ENCODE measurements around the gene DND1.

Gene DND1

DNA sequence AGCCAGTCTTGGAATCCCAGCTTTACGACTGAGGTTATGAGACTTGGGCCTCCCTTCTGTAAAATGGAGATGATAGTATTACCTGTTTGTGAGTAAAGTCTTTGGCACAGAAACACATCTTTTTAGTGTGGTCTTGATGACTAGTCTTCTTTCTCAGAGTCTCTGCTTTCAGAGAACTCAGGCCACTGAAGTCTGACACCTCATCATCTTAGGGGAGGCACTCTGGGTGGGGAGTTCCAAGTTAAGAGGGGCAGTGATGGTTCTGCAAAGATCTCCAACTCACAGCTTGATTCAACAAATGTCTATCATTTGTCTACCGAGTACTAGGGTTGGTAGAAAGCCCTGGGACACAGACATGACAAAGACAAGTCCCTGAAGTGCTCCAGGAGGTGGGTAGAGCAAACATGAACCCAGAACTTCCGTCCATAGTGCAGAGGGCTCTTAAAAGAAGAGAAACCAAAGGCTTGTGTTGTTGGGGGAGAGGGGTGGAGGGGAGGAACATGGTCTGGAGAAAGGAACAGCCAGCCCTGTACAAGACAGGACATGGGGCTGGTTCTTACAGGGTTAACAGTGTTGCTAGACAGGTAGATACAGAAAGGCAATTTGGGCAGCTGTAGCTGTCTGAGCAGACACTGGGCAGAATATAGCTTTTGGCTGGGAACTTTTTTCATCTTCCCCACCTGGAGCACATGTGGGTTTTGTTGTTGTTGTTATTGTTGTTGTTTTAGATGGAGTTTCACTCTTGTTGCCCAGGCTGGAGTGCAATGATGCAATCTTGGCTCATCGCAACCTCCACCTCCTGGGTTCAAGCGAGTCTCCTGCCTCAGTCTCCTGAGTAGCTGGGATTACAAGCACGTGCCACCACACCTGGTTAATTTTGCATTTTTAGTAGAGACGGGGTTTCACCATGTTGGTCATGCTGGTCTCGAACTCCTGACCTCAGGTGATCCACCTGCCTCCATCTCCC lies 37.8 kb downstream of the DND1 start:
- Histone ChIP-seq H2BK5ac (ENCODE audit: low read length) (no peak overlapping the region), H3K9me3 (replicated peaks in 1 of 2; ENCODE audit: control insufficient read depth in 2 of 2, insufficient read depth in 1 of 2, low read depth in 1 of 2, low read length in 2 of 2) (peaks cover 0 to 9% of the 10 kb centered on the region in 2 donors), H2BK15ac (ENCODE audit: low read length) (no peak overlapping the region), H3K23ac (ENCODE audit: low read depth, low read length, poor library complexity) (no peak overlapping the region), H3K9ac (ENCODE audit: low read depth, low read length, poor library complexity) (no peak overlapping the region), H3K4me1 (ENCODE audit: control insufficient read depth in 2 of 2, insufficient read depth in 1 of 2, low read depth in 1 of 2, low read length in 2 of 2) (peaks cover 2 to 5% of the 10 kb centered on the region in 2 donors), H2BK12ac (ENCODE audit: low read length) (no peak overlapping the region), H3K79me1 (ENCODE audit: low read depth, low read length) (peaks cover 6% of the 10 kb centered on the region), H3K4me3 (ENCODE audit: low read length in 2 of 2) (no peak overlapping the region), H2BK120ac (ENCODE audit: low read depth, low read length) (no peak overlapping the region), H3K27me3 (ENCODE audit: control insufficient read depth in 3 of 3, insufficient read depth in 3 of 3, low read depth in 1 of 3, low read length in 3 of 3) (no peaks in the 10 kb centered on the region), H2AK5ac (ENCODE audit: low read depth, low read length) (no peak overlapping the region), H3K4ac (ENCODE audit: low read length) (no peak overlapping the region), H3K18ac (ENCODE audit: low read length) (no peak overlapping the region), H3K27ac (replicated peaks; ENCODE audit: low read length) (no peak overlapping the region), H2AFZ (ENCODE audit: low read length) (no peak overlapping the region), H3K36me3 (replicated peaks in 1 of 2; ENCODE audit: control insufficient read depth in 2 of 2, insufficient read depth in 2 of 2, low read length in 2 of 2) (peaks cover 0 to 3% of the 10 kb centered on the region in 2 donors), H3K4me2 (ENCODE audit: insufficient read depth, low read length, poor library complexity, severe bottlenecking) (no peak overlapping the region), H4K91ac (ENCODE audit: low read depth, low read length, poor library complexity) (no peak overlapping the region), H3K14ac (ENCODE audit: low read length) (no peak overlapping the region), H4K8ac (ENCODE audit: low read depth, low read length) (no peak overlapping the region)
- WGBS, 2 donors (ENCODE audit: extremely low coverage in 2 of 2, insufficient read length in 2 of 2, insufficient replicate concordance in 1 of 2): no CpG with 5 or more reads among the region's 8 CpGs
- no peak for DNase-seq (ENCODE audit: low spot score)

GRCh38 chr5:140634103-140634502 lies 39.3 kb downstream of the DND1 start:
- Histone ChIP-seq H3K23ac (ENCODE audit: low read depth, low read length, poor library complexity) (no peak overlapping the region), H3K79me1 (ENCODE audit: low read depth, low read length) (no peaks in the 10 kb centered on the region), H3K27me3 (ENCODE audit: control insufficient read depth in 3 of 3, insufficient read depth in 3 of 3, low read depth in 1 of 3, low read length in 3 of 3) (no peaks in the 10 kb centered on the region), H2AK5ac (ENCODE audit: low read depth, low read length) (no peak overlapping the region), H4K91ac (ENCODE audit: low read depth, low read length, poor library complexity) (no peak overlapping the region), H3K36me3 (replicated peaks in 1 of 2; ENCODE audit: control insufficient read depth in 2 of 2, insufficient read depth in 2 of 2, low read length in 2 of 2) (no peaks in the 10 kb centered on the region), H3K4me3 (ENCODE audit: low read length in 2 of 2) (no peak overlapping the region), H3K4me2 (ENCODE audit: insufficient read depth, low read length, poor library complexity, severe bottlenecking) (no peak overlapping the region), H2AFZ (ENCODE audit: low read length) (no peak overlapping the region), H3K14ac (ENCODE audit: low read length) (no peak overlapping the region), H3K4me1 (ENCODE audit: control insufficient read depth in 2 of 2, insufficient read depth in 1 of 2, low read depth in 1 of 2, low read length in 2 of 2) (no peaks in the 10 kb centered on the region), H3K9ac (ENCODE audit: low read depth, low read length, poor library complexity) (no peak overlapping the region), H3K18ac (ENCODE audit: low read length) (no peak overlapping the region), H2BK15ac (ENCODE audit: low read length) (no peak overlapping the region), H4K8ac (ENCODE audit: low read depth, low read length) (no peak overlapping the region), H3K4ac (ENCODE audit: low read length) (no peak overlapping the region), H2BK12ac (ENCODE audit: low read length) (no peak overlapping the region), H2BK5ac (ENCODE audit: low read length) (no peak overlapping the region), H3K9me3 (replicated peaks in 1 of 2; ENCODE audit: control insufficient read depth in 2 of 2, insufficient read depth in 1 of 2, low read depth in 1 of 2, low read length in 2 of 2) (peaks cover 0 to 9% of the 10 kb centered on the region in 2 donors), H3K27ac (replicated peaks; ENCODE audit: low read length) (no peak overlapping the region), H2BK120ac (ENCODE audit: low read depth, low read length) (no peak overlapping the region)
- no peak for DNase-seq (ENCODE audit: low spot score)
- WGBS, 2 donors (ENCODE audit: extremely low coverage in 2 of 2, insufficient read length in 2 of 2, insufficient replicate concordance in 1 of 2): no CpG with 5 or more reads among the region's 3 CpGs

DNA sequence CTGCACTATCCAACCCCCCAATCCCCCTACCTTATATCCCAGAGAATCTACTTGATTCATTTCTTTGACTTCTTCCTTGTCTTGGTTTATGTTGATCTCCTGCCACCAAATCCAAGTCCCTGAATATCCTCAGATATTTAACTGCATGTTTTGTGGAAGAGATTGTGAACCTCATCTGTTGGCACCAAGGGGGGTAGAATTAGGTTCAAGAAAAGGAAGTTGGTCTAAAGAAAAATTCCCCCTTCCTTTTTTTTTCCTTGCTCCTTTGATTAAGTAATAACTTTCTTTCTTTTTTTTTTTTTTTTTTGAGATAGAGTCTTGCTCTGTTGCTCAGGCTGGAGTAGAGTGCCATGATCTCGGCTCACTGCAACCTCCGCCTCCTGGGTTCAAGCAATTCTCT lies 39.9 kb downstream of the DND1 start:
- Histone ChIP-seq H3K4me3 (ENCODE audit: low read length in 2 of 2) (no peak overlapping the region), H3K27me3 (ENCODE audit: control insufficient read depth in 3 of 3, insufficient read depth in 3 of 3, low read depth in 1 of 3, low read length in 3 of 3) (no peaks in the 10 kb centered on the region), H3K9ac (ENCODE audit: low read depth, low read length, poor library complexity) (no peak overlapping the region), H3K23ac (ENCODE audit: low read depth, low read length, poor library complexity) (no peak overlapping the region), H2BK5ac (ENCODE audit: low read length) (no peak overlapping the region), H3K14ac (ENCODE audit: low read length) (no peak overlapping the region), H3K18ac (ENCODE audit: low read length) (no peak overlapping the region), H2AK5ac (ENCODE audit: low read depth, low read length) (no peak overlapping the region), H2AFZ (ENCODE audit: low read length) (no peak overlapping the region), H4K91ac (ENCODE audit: low read depth, low read length, poor library complexity) (no peak overlapping the region), H3K79me1 (ENCODE audit: low read depth, low read length) (no peaks in the 10 kb centered on the region), H3K4me2 (ENCODE audit: insufficient read depth, low read length, poor library complexity, severe bottlenecking) (no peak overlapping the region), H3K27ac (replicated peaks; ENCODE audit: low read length) (no peak overlapping the region), H3K4ac (ENCODE audit: low read length) (no peak overlapping the region), H3K4me1 (ENCODE audit: control insufficient read depth in 2 of 2, insufficient read depth in 1 of 2, low read depth in 1 of 2, low read length in 2 of 2) (no peaks in the 10 kb centered on the region), H3K9me3 (replicated peaks in 1 of 2; ENCODE audit: control insufficient read depth in 2 of 2, insufficient read depth in 1 of 2, low read depth in 1 of 2, low read length in 2 of 2) (peaks cover 3 to 9% of the 10 kb centered on the region in 2 donors), H2BK12ac (ENCODE audit: low read length) (no peak overlapping the region), H3K36me3 (replicated peaks in 1 of 2; ENCODE audit: control insufficient read depth in 2 of 2, insufficient read depth in 2 of 2, low read length in 2 of 2) (no peaks in the 10 kb centered on the region), H2BK15ac (ENCODE audit: low read length) (no peak overlapping the region), H2BK120ac (ENCODE audit: low read depth, low read length) (no peak overlapping the region), H4K8ac (ENCODE audit: low read depth, low read length) (no peak overlapping the region)
- no CpG with 5 or more reads among the region's 2 CpGs for WGBS, 2 donors (ENCODE audit: extremely low coverage in 2 of 2, insufficient read length in 2 of 2, insufficient replicate concordance in 1 of 2)
- DNase-seq (ENCODE audit: low spot score): no peak

DNA sequence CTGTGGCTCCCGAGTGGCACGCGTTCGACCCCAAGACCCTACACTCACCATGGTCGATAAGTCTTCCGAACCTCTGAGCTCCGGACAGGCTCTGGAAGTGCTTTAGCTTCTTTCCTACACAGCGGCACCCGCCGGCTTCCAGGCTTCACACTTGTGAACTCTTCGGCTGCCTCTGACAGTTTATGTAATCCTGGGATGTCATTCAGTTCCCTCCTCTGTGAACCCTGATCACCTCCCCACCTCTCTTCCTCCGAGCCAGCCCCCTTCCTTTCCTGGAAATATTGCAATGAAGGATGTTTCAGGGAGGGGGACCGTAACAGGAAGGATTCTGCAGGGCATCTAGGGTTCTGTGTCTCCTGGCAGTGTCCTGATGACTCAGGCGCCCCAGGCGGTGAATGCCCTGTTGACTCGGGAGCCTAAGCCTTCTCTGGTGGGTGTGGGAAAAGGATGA lies 40.3 kb downstream of the DND1 start, which contains the start of gene CD14:
Gene CD14, minus strand, starts transcription at position 155 of the 451 bp plus-strand sequence. Its CDS starts 104 bp downstream, at position 51.
- Histone ChIP-seq H2BK12ac (ENCODE audit: low read length) (no peak within 1 kb of the TSS), H3K4me3 (ENCODE audit: low read length in 2 of 2) (no peak within 1 kb of the TSS), H3K23ac (ENCODE audit: low read depth, low read length, poor library complexity) (no peak within 1 kb of the TSS), H3K27ac (replicated peaks; ENCODE audit: low read length) (no peak within 1 kb of the TSS), H2AK5ac (ENCODE audit: low read depth, low read length) (peak within 1 kb of the TSS; percentile 68), H2AFZ (ENCODE audit: low read length) (peak within 1 kb of the TSS; percentile 13), H3K4me1 (ENCODE audit: control insufficient read depth in 2 of 2, insufficient read depth in 1 of 2, low read depth in 1 of 2, low read length in 2 of 2) (no peaks in the 10 kb centered on the region), H3K9me3 (replicated peaks in 1 of 2; ENCODE audit: control insufficient read depth in 2 of 2, insufficient read depth in 1 of 2, low read depth in 1 of 2, low read length in 2 of 2) (peaks cover 8 to 9% of the 10 kb centered on the region in 2 donors), H4K91ac (ENCODE audit: low read depth, low read length, poor library complexity) (no peak within 1 kb of the TSS), H3K18ac (ENCODE audit: low read length) (no peak within 1 kb of the TSS), H3K36me3 (replicated peaks in 1 of 2; ENCODE audit: control insufficient read depth in 2 of 2, insufficient read depth in 2 of 2, low read length in 2 of 2) (no peaks in the 10 kb centered on the region), H4K8ac (ENCODE audit: low read depth, low read length) (no peak within 1 kb of the TSS), H3K79me1 (ENCODE audit: low read depth, low read length) (no peaks in the 10 kb centered on the region), H3K27me3 (ENCODE audit: control insufficient read depth in 3 of 3, insufficient read depth in 3 of 3, low read depth in 1 of 3, low read length in 3 of 3) (no peaks in the 10 kb centered on the region), H2BK5ac (ENCODE audit: low read length) (no peak within 1 kb of the TSS), H3K4me2 (ENCODE audit: insufficient read depth, low read length, poor library complexity, severe bottlenecking) (no peak within 1 kb of the TSS), H3K14ac (ENCODE audit: low read length) (no peak within 1 kb of the TSS), H2BK15ac (ENCODE audit: low read length) (no peak within 1 kb of the TSS), H3K9ac (ENCODE audit: low read depth, low read length, poor library complexity) (no peak within 1 kb of the TSS), H2BK120ac (ENCODE audit: low read depth, low read length) (no peak within 1 kb of the TSS), H3K4ac (ENCODE audit: low read length) (no peak within 1 kb of the TSS)
- no peak for DNase-seq (ENCODE audit: low spot score)
- no CpG with 5 or more reads among the region's 16 CpGs for WGBS, 2 donors (ENCODE audit: extremely low coverage in 2 of 2, insufficient read length in 2 of 2, insufficient replicate concordance in 1 of 2)

Data from neuronal stem cell (in vitro differentiated cells).